MG63 (cell line): Measurements from ENCODE around the gene SENP5. TPM values are rescaled to one million over a fixed set of nuclear protein-coding genes. Genes with fewer than 3 reads are reported as not detected.
A peak's percentile ranks its signal among the peaks of the same experiment; 100 is the strongest.

Experiments used
- DNase-seq: peaks from one replicate; pipeline ENCODE4 v3.0.0-alpha.2; 2020
- H3K27me3 ChIP-seq: fragments of 250-450 bp; sonication (Bioruptor Pico); 2 replicates; pipeline ENCODE4 v1.5.1; 2020; ENCODE audit warnings: mild to moderate bottlenecking, moderate library complexity
- H3K36me3 ChIP-seq: fragments of 250-450 bp; sonication (Bioruptor Pico); 2 replicates; pipeline ENCODE4 v1.5.1; 2020; ENCODE audit warnings: mild to moderate bottlenecking, moderate library complexity
- H3K4me3 ChIP-seq: fragments of 250-450 bp; sonication (Bioruptor Pico); 2 replicates; pipeline ENCODE4 v1.5.1; 2020; ENCODE audit warnings: mild to moderate bottlenecking, moderate library complexity
- H3K9me3 ChIP-seq: fragments of 250-450 bp; sonication (Bioruptor Pico); 2 replicates; pipeline ENCODE4 v1.5.1; 2020; ENCODE audit warnings: mild to moderate bottlenecking, moderate library complexity
- total RNA-seq: library from RNA; depleted of rRNA; stranded (reverse); fragments of >200 nt; shearing (Covaris generic); gene quantifications from 2 replicates; pipeline ENCODE4 v1.2.3, GENCODE V29; 2014; ENCODE audit warnings: low replicate concordance; rRNA removed

Gene SENP5
- total RNA-seq, 1 experiment from 2014 or later = 25.4 TPM

DNA sequence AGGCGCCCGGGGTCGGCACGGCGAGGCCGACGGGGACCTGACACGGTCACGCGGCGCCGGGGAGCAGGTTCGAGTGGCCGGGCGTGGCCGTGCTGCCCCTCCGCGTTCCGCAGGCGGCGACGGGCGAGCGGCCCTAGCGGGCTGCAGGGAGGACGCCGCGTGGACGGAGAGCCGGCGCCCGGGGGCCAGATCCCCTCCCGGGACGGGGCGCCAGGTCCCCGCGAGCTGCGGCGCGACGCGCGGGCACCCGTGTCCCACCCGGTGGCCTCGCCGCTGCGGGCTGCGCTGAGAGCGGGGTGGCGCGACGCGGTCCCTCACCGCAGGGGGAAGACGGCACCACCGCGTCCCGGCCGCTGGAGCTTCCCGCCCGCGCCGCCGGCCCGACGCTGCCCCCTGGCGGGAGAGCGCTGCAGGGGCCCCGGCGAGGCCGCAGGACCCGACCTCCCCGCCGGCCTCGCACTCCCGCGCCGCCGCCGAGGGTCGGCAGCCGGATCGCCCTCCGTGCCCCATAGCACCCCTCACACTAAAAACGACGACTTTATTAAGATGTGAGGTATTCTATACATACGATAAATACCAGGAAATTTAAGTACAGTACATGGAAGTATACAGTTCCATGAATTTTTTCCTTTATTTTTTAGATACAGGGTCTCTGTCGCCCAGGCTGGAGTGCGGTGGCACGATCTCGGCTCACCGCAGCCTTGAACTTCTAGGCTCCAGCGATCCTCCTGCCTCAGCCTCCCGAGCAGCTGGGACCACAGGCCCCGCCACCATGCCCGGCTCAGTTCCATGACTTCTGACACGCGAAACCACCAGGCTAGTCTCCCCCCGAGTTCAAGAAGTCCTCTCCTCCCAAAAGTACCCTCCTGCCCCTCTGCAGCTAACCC lies 102.2 kb downstream of the SENP5 start:
- Histone ChIP-seq H3K9me3 (no peaks in the 10 kb centered on the region), H3K4me3 (peak overlapping the region; percentile 77), H3K27me3 (no peaks in the 10 kb centered on the region), H3K36me3 (peaks cover 5% of the 10 kb centered on the region)
- peak; percentile 68 for DNase-seq

DNA sequence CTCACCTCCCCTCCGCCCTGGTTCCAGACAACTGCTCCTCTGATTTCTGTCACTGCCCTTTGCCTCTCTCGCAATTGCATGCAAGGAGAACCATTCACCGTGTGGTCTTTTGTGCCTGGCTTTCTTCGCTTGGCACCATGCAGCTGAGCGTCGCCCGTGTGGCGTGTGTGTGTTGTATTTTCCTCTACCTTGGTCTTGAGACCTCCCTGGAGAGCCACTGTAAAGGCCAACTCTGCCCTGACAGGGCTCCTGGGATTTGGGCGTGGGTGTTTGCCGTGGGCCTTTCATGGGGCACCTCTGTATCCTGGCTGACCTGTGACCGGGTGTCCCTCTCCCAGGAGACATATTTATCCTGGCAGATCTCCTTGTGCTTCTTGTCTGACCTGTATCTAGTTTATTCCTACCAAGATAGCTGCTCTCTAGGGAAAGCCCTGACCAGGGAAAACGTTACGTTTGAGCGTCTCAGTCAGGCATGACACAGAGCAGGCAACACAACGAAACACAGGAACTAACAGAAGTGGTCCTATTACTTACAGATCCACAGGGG lies 102.9 kb downstream of the SENP5 start:
- H3K27me3 ChIP-seq = no peaks in the 10 kb centered on the region
- H3K4me3 ChIP-seq = no peak overlapping the region
- H3K9me3 ChIP-seq = no peaks in the 10 kb centered on the region
- H3K36me3 ChIP-seq = peaks cover 5% of the 10 kb centered on the region
- DNase-seq = no peak

DNA sequence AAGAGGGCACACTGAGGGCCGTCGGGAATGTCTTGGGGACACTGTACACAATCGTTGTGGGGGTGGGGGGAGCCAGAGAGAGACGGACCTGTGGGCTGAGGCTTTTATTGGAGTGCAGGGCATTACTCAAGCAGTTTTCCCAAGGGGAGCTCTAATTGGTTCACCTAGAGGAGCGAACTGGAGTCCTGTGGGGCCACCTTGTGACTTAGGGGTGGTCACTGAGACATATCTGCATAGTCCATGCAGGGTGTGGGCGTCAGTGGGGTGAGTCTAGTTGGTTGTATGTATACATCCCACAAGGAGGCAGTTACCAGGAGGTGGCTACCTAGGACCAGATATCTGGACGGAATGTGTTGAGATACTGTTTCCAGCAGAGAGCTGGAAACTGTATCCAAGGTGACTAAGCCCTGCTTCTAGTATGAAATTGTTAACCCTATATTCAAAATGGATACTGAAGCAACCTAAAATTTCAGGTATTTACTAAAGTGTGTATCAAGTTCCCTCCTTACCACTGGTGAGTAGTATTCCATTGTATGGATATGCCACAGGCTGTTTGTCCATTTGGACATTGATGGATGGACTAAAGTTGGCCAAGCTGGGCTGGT lies 103.5 kb downstream of the SENP5 start:
- Histone ChIP-seq H3K27me3 (no peaks in the 10 kb centered on the region), H3K4me3 (no peak overlapping the region), H3K9me3 (no peaks in the 10 kb centered on the region), H3K36me3 (peaks cover 5% of the 10 kb centered on the region)
- DNase-seq = no peak

DNA sequence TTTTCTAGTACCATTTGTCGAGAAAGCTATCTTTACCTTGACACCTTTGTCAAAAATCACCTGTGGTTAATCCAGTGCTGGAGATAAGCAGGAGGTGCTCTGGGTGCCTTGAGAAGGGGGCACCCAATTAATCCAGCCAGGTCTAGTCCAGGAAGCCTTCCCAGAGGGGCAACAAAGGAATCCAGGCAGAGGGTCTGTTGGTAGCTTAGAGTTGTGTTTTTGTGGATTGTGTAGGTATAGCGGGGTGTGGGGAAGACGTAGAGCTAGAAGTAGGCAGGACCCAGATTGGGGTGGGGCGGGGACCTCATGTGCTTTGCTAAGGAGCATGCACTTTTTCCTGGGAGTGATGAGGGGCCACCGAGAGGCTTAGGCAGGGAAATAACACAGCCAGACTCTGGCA lies 106.9 kb downstream of the SENP5 start:
- no peaks in the 10 kb centered on the region for H3K27me3 ChIP-seq
- no peak for DNase-seq
- peaks cover 2% of the 10 kb centered on the region for H3K36me3 ChIP-seq
- H3K9me3 ChIP-seq = no peaks in the 10 kb centered on the region
- no peak overlapping the region for H3K4me3 ChIP-seq

DNA sequence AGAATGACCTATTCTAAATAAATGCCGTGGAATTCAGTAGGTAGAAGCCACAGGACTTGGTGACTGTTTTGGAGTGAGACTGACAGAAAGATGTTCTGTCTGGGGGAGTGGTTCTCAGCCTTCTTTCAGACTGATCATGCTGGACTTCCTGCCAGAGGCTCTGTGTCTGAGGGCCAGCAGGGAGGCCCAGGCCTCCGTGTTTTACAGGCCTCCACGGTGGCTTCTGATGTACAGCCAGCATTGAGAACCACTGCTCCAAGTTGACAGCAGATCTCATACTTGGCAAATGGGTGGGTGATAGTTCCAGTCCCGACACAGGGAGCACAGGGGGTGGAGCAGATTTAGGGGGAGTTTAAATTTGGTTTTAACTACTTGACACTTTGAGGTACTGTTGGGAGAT lies 107.6 kb downstream of the SENP5 start:
- no peak for DNase-seq
- no peaks in the 10 kb centered on the region for H3K9me3 ChIP-seq
- no peak overlapping the region for H3K4me3 ChIP-seq
- no peaks in the 10 kb centered on the region for H3K27me3 ChIP-seq
- H3K36me3 ChIP-seq = peaks cover 2% of the 10 kb centered on the region

DNA sequence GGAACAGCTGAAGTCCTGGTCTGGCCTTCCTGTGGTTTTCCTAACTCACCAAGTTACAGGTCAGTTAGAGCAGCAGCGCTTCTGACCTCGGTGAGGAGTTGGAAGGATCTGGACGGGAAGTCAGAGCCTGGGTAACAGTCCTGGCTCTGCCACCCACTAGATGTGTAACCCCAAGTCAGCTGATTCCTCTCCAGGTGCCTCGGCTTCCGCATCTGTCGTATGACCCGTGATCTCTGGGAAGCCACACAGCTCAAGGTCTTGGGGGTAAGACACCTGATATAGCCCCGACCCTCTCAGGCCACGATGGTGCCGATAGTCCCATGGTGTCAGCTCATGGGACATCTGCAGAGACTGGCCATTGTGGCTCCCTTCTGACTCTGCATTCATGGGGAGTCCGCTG lies 109.2 kb downstream of the SENP5 start:
- no peak for DNase-seq
- Histone ChIP-seq H3K36me3 (no peaks in the 10 kb centered on the region), H3K27me3 (no peaks in the 10 kb centered on the region), H3K9me3 (no peaks in the 10 kb centered on the region), H3K4me3 (no peak overlapping the region)

DNA sequence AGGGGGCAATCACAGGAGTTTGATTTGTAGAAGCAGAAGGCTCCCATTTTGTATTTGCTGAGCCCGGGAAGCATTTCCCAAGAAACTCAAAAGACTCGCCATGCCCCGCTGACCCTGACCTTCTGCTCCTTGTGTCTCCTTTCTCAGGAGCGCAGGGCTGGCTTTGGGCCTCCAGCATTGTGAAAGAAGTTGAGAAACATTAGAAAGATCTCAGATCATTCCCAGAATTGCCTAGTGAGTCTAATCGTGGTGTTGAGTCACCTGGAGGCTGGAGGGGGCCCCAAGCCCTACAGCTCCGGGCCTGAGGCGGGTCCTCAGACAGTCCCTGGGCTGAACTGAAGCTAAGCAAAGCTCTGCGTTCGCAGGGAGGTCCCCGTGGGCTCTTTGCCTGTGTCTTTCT lies 111.8 kb downstream of the SENP5 start:
- no peak for DNase-seq
- H3K4me3 ChIP-seq = no peak overlapping the region
- no peaks in the 10 kb centered on the region for H3K36me3 ChIP-seq
- H3K9me3 ChIP-seq = peaks cover 8% of the 10 kb centered on the region
- H3K27me3 ChIP-seq = no peaks in the 10 kb centered on the region

DNA sequence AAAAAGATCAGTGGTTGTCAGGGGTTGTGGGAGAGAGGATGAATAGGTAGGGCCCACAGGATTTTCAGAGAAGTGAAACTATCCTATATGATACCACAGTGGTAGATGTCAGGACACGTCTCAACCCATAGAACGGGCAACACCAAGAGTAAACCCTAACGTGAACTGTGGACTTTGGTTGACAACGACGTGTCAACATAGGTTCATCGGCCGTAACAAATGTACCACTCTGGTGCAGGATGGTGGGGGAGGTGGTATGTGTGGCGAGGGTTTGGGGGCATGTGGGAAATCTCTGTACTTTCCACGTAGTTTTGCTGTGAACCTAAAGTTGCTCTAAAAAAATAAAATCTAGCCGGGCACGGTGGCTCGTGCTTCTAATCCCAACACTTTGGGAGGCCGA lies 113.9 kb downstream of the SENP5 start:
- DNase-seq = no peak
- no peak overlapping the region for H3K4me3 ChIP-seq
- no peaks in the 10 kb centered on the region for H3K27me3 ChIP-seq
- H3K9me3 ChIP-seq = peaks cover 8% of the 10 kb centered on the region
- H3K36me3 ChIP-seq = no peaks in the 10 kb centered on the region

DNA sequence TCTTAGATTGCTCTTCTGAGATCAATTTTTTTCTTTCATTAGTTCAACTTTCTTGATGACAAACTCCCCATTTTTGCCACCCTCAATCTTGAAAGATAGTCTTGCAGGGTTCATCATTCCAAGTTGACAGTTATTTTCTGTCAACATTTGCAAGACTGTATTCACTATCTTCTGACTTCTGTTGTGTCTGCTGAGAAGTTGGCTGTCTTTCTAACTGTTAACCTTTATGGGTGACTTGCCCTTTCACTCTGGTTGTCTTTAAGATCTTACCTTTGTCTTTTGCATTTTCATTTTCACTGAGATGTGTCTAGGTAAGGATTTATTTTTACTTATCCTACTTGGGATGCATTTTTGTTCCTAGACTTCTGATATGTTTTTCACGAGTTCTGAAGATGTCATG lies 115.5 kb downstream of the SENP5 start:
- no peak for DNase-seq
- H3K27me3 ChIP-seq = no peaks in the 10 kb centered on the region
- no peaks in the 10 kb centered on the region for H3K36me3 ChIP-seq
- no peak overlapping the region for H3K4me3 ChIP-seq
- H3K9me3 ChIP-seq = peaks cover 8% of the 10 kb centered on the region

Other genes with a start within 250 kb of the SENP5 start
- gene NRROS, start 228.2 kb upstream of the SENP5 start, total RNA-seq = not detected in 2 replicates
- gene CEP19, start 155.7 kb upstream of the SENP5 start, total RNA-seq = 3.5 and 16.5 TPM in 2 replicates
- gene PIGX, start 155.5 kb upstream of the SENP5 start, total RNA-seq = 47.7 and 58.7 TPM in 2 replicates
- 27.7 and 42.1 TPM in 2 replicates for gene PAK2, start 128.1 kb upstream of the SENP5 start, total RNA-seq
- gene NCBP2, start 74.6 kb downstream of the SENP5 start, total RNA-seq = 48.1 and 66.4 TPM in 2 replicates
- gene PIGZ, start 100.9 kb downstream of the SENP5 start, total RNA-seq = 3.0 TPM in 1 of 2 replicates, not detected in the other
- gene MELTF, start 161.9 kb downstream of the SENP5 start, total RNA-seq = 8.3 and 12.9 TPM in 2 replicates